Measurements from ENCODE around the gene ATG5.

DNA sequence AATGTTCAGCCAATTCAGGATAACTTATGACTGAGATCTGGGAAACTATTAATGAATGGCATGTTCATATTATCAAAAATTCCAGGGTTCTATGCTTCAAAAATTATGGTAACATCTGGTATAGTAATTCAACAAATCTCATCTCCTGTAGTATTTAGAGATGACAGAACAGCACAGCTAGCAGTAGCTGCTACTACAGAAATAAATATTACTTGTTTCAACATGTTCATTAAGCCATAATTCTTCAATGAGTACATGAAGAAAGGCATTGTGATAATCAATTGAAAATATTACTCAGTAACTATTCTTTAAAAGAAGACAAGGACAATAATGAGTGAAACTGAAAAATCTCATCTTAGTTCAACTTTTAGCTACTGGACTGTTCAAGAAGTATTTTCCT is 66.8 kb downstream of the ATG5 start:
- TF ChIP-seq POLR2AphosphoS5 (IDR thresholded peaks at IDR 0.05; ENCODE audit: low read depth, low read length) = no peak
- TF ChIP-seq SIN3A (IDR thresholded peaks at IDR 0.05; ENCODE audit: borderline replicate concordance, insufficient read depth, low read length) = no peak
- no peak for TF ChIP-seq TAF1 (IDR thresholded peaks at IDR 0.05; ENCODE audit: borderline replicate concordance, insufficient read depth, low read length)
